ENCODE measurements around the gene PABPN1. TPM values are rescaled to one million over a fixed set of nuclear protein-coding genes. Genes with fewer than 3 reads are reported as not detected.

The PABPN1 gene
- polyA plus RNA-seq, 2 of the 4 experiments (the other 2 are of a cell fraction): 157 to 197 TPM

DNA sequence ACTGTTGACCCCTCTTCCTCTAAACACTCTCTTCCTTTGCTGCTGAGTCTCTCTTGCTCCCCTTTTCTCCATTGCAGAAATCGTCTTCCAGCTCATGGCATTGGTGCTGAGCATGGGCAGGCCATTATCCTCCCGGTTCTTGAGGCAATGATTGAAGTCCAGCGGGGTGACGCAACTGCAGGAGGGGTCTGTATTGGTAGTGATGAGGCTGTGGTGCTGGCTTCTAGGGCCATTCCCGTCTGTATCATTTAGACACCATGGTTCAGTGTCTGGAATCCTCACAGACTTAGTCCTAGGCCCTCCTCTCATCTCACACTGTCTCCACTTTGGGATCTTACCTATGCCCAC is 32.1 kb downstream of the PABPN1 start (continued):
- TF ChIP-seq, protein P1, sequence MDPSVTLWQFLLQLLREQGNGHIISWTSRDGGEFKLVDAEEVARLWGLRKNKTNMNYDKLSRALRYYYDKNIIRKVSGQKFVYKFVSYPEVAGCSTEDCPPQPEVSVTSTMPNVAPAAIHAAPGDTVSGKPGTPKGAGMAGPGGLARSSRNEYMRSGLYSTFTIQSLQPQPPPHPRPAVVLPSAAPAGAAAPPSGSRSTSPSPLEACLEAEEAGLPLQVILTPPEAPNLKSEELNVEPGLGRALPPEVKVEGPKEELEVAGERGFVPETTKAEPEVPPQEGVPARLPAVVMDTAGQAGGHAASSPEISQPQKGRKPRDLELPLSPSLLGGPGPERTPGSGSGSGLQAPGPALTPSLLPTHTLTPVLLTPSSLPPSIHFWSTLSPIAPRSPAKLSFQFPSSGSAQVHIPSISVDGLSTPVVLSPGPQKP (IDR thresholded peaks at IDR 0.05; ENCODE audit: low read depth, low read length): no peak
- TF ChIP-seq MAFK (IDR thresholded peaks at IDR 0.05; ENCODE audit: partially characterized antibody): no peak
- TF ChIP-seq HDAC2 (IDR thresholded peaks at IDR 0.05): no peak
- no peak for TF ChIP-seq HEYL (CRISPR knock-in tag; IDR thresholded peaks at IDR 0.05)
- TF ChIP-seq, protein P2, sequence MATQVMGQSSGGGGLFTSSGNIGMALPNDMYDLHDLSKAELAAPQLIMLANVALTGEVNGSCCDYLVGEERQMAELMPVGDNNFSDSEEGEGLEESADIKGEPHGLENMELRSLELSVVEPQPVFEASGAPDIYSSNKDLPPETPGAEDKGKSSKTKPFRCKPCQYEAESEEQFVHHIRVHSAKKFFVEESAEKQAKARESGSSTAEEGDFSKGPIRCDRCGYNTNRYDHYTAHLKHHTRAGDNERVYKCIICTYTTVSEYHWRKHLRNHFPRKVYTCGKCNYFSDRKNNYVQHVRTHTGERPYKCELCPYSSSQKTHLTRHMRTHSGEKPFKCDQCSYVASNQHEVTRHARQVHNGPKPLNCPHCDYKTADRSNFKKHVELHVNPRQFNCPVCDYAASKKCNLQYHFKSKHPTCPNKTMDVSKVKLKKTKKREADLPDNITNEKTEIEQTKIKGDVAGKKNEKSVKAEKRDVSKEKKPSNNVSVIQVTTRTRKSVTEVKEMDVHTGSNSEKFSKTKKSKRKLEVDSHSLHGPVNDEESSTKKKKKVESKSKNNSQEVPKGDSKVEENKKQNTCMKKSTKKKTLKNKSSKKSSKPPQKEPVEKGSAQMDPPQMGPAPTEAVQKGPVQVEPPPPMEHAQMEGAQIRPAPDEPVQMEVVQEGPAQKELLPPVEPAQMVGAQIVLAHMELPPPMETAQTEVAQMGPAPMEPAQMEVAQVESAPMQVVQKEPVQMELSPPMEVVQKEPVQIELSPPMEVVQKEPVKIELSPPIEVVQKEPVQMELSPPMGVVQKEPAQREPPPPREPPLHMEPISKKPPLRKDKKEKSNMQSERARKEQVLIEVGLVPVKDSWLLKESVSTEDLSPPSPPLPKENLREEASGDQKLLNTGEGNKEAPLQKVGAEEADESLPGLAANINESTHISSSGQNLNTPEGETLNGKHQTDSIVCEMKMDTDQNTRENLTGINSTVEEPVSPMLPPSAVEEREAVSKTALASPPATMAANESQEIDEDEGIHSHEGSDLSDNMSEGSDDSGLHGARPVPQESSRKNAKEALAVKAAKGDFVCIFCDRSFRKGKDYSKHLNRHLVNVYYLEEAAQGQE (IDR thresholded peaks at IDR 0.05): no peak

- ATAC-seq: no peak
- H3K27ac ChIP-seq: no peak overlapping the region
- H3K9me3 ChIP-seq: no peaks in the 10 kb centered on the region
- ChIA-PET POLR2A (no interaction called here), CTCF (interaction anchor here (1.3 to 3.2 kb wide), 2 partner anchors 25 to 90 kb away, joined by 4 to 24 read pairs; no protein-coding TSS in a partner anchor)
- DNase-seq (ENCODE audit: low read depth in 1 of 2, low spot score in 1 of 2): no peak
- H3K4me2 ChIP-seq: no peak overlapping the region
- H3K4me3 ChIP-seq: no peak overlapping the region
- WGBS (ENCODE audit: missing lambda C conversion rate): 60% methylated on average over 6 of the region's 6 CpGs
- TF ChIP-seq, protein P3, sequence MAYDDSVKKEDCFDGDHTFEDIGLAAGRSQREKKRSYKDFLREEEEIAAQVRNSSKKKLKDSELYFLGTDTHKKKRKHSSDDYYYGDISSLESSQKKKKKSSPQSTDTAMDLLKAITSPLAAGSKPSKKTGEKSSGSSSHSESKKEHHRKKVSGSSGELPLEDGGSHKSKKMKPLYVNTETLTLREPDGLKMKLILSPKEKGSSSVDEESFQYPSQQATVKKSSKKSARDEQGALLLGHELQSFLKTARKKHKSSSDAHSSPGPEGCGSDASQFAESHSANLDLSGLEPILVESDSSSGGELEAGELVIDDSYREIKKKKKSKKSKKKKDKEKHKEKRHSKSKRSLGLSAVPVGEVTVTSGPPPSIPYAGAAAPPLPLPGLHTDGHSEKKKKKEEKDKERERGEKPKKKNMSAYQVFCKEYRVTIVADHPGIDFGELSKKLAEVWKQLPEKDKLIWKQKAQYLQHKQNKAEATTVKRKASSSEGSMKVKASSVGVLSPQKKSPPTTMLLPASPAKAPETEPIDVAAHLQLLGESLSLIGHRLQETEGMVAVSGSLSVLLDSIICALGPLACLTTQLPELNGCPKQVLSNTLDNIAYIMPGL (CRISPR knock-in tag; IDR thresholded peaks at IDR 0.05; ENCODE audit: borderline replicate concordance): no peak
- TF ChIP-seq ESRRA (IDR thresholded peaks at IDR 0.05; ENCODE audit: borderline replicate concordance, low read length) (no peak), FOSB (CRISPR knock-in tag; IDR thresholded peaks at IDR 0.05) (no peak), HOXB13 (CRISPR knock-in tag; IDR thresholded peaks at IDR 0.05; ENCODE audit: low read depth) (no peak), KDM1A (IDR thresholded peaks at IDR 0.05; ENCODE audit: low read depth) (no peak), NPAS2 (CRISPR knock-in tag; IDR thresholded peaks at IDR 0.05; ENCODE audit: borderline replicate concordance) (no peak), BHLHE40 (IDR thresholded peaks at IDR 0.05; ENCODE audit: low read depth, low read length) (no peak), RFX5 (IDR thresholded peaks at IDR 0.05) (no peak), SMC3 (IDR thresholded peaks at IDR 0.05) (no peak), CBX2 (IDR thresholded peaks at IDR 0.05; ENCODE audit: borderline replicate concordance, low read depth) (no peak), KDM5A (IDR thresholded peaks at IDR 0.05) (no peak), CBX8 (IDR thresholded peaks at IDR 0.05) (no peak), CHD2 (IDR thresholded peaks at IDR 0.05; ENCODE audit: low read length, partially characterized antibody) (no peak), RCOR1 (IDR thresholded peaks at IDR 0.05; ENCODE audit: low read depth, low read length) (no peak)
- TF ChIP-seq, protein P4, sequence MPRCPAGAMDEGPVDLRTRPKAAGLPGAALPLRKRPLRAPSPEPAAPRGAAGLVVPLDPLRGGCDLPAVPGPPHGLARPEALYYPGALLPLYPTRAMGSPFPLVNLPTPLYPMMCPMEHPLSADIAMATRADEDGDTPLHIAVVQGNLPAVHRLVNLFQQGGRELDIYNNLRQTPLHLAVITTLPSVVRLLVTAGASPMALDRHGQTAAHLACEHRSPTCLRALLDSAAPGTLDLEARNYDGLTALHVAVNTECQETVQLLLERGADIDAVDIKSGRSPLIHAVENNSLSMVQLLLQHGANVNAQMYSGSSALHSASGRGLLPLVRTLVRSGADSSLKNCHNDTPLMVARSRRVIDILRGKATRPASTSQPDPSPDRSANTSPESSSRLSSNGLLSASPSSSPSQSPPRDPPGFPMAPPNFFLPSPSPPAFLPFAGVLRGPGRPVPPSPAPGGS (IDR thresholded peaks at IDR 0.05): no peak
- TF ChIP-seq, protein P5, sequence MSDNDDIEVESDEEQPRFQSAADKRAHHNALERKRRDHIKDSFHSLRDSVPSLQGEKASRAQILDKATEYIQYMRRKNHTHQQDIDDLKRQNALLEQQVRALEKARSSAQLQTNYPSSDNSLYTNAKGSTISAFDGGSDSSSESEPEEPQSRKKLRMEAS (IDR thresholded peaks at IDR 0.05): no peak
- TF ChIP-seq, protein P6, sequence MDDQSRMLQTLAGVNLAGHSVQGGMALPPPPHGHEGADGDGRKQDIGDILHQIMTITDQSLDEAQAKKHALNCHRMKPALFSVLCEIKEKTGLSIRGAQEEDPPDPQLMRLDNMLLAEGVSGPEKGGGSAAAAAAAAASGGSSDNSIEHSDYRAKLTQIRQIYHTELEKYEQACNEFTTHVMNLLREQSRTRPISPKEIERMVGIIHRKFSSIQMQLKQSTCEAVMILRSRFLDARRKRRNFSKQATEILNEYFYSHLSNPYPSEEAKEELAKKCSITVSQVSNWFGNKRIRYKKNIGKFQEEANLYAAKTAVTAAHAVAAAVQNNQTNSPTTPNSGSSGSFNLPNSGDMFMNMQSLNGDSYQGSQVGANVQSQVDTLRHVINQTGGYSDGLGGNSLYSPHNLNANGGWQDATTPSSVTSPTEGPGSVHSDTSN (IDR thresholded peaks at IDR 0.05): no peak
- no peak for FAIRE-seq
- 0 out of 3 replicates have a peak, but pooled peaks cover 3% of the 10 kb centered on the region for H3K4me1 ChIP-seq
Observed at GRCh38 chr14:23354990-23355389, 33.7 kb downstream of the PABPN1 start.
